Head of caudate nucleus (tissue), 42 donors: ENCODE results near the gene P2RX4.
A peak's percentile ranks its signal among the peaks of the same experiment; 100 is the strongest.
"Not testable (repeated sequence)": the region's sequence is repeated elsewhere in the genome, so short reads cannot be mapped to it uniquely, and the experiment has no call there.

Experiments
- DNase-seq, 42 donors: peaks; one replicate each; pipeline versions ENCODE4 v3.0.0 to v3.0.0-alpha.2; 2020 to 2021; ENCODE audit warnings: mixed read lengths in 7 of 42
- intact Hi-C: fragments of 100-400 bp; cut with DNase I; formaldehyde crosslinking; loops from one replicate; pipeline ENCODE4 v1.15.0; 2022

P2RX4 gene, protein sequence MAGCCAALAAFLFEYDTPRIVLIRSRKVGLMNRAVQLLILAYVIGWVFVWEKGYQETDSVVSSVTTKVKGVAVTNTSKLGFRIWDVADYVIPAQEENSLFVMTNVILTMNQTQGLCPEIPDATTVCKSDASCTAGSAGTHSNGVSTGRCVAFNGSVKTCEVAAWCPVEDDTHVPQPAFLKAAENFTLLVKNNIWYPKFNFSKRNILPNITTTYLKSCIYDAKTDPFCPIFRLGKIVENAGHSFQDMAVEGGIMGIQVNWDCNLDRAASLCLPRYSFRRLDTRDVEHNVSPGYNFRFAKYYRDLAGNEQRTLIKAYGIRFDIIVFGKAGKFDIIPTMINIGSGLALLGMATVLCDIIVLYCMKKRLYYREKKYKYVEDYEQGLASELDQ

DNA sequence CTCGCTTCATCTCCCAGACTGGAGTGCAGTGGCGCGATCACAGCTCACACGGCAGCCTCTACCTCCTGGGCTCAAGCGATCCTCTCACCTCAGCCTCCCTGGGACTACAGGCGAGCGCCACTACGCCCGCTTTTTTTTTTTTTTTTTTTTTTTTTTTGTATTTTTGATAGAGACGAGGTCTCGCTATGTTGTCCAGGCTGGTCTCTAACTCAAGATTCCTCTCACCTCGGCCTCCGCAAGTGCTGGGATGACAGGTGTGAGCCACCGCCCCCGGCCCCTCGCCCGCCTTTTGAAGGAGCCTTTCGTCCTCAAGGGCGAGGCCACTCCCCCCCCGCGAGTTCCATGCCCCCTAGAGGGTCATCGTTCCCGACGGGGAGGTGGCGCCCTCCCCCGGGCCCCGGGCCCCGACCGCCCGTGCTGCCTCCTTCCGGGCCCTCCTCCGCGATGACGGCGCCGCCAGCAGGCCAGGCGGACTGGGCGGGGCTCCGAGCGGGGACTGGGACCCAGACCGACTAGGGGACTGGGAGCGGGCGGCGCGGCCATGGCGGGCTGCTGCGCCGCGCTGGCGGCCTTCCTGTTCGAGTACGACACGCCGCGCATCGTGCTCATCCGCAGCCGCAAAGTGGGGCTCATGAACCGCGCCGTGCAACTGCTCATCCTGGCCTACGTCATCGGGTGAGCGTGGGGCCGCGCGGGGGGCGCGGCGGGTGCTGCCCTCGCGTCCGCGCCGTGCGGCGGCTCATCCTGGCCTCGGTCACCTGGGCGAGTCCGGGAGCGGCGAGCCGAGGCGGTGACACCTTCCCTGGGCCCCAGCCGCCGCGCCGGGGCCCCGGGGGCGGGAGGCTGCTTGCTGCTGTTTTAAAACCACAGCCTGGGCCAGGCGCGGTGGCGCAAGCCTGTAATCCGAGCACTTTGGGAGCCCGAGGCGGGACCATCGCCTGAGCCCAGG, at the start of gene P2RX4:
Gene P2RX4, plus strand, starts transcription at position 506 of the 949 bp plus-strand sequence. Its CDS starts 36 bp downstream, at position 542.
- peak; percentile 75 to 95 (median 87) for DNase-seq
- intact Hi-C loops: loop anchor here (5.0 kb wide), 1 partner anchor 78 kb away; the partner anchor contains the start of gene P2RX7

GRCh38 chr12:121162384-121162783, 47.5 kb upstream of the P2RX4 start:
- no peak for DNase-seq
- intact Hi-C loops: no loop called here

DNA sequence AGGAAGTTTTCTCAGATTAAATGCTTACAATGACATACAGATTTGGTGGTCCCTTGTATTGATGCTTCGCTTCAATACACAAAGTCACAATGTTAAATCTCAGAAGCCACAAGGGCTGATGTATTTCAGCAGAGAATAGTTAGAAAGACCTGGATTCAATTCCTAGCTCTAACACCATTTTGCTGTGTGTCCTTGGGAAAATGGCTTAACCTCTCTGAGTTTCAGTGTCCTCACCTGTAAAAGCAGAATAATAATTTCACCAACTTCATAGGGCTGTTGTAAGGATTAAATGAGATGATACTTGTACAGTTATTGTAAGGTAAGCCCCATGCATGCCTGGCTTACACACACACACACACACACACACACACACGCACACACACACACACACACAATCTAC, 46.9 kb upstream of the P2RX4 start:
- intact Hi-C loops: no loop called here
- no peak for DNase-seq

- intact Hi-C loops, DNase-seq: not testable (repeated sequence)
Observed at GRCh38 chr12:121164839-121165238, 45.1 kb upstream of the P2RX4 start.

DNA sequence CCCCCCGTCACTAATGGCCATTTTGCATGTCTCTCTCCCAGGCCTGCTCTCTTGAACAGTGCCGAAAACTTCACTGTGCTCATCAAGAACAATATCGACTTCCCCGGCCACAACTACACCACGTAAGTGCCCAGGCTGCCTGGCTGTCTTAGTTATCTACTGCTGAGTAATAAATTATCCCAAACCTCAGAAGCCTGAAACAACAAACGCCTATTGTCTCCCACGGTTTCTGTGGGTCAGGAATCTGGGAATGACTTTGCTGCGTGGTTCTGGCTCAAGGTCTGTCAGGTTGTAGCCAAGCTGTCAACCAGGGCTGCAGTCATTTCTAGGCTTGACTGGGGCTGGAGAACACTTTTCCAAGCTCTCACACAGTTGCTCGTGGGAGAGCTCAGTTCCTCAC, 44.6 kb upstream of the P2RX4 start:
- no peak for DNase-seq
- intact Hi-C loops: no loop called here

- intact Hi-C loops: no loop called here
- no peak for DNase-seq
Observed at GRCh38 chr12:121166356-121166755, 43.6 kb upstream of the P2RX4 start.

GRCh38 chr12:121167232-121167820, 42.6 kb upstream of the P2RX4 start:
- DNase-seq: no peak
- intact Hi-C loops: no loop called here

GRCh38 chr12:121167951-121168350, 42.0 kb upstream of the P2RX4 start:
- intact Hi-C loops: no loop called here
- no peak for DNase-seq

- no peak for DNase-seq
- intact Hi-C loops: no loop called here
Observed at GRCh38 chr12:121170151-121170550, 39.8 kb upstream of the P2RX4 start.

DNA sequence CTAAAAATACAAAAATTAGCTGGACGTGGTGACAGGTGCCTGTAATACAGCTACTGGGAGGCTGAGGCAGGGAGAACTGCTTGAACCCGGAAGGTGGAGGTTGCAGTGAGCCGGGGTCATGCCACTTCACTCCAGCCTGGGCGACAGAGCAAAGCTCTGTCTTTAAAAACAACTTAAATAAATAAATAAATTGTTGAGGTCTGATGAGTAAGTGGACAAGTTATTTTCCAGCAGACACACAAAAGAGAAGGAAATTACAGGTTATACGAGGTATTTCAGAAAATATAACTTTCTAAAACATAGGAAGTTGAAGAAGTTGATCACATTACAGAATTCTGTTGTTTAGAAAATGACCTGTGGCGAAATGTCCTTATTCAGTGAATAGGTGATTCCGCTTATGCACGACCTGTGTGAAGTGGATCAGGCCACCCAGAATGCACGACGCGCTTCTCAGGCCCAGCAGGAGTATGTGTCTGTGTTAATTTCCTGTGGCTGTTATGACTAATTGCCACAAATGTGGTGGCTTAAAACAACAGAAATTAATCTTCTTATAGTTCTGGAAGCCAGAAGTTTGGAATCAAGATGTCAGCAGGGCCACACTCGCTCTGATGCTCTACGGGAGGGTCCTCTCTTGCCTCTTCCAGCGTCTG, 39.2 kb upstream of the P2RX4 start:
- intact Hi-C loops: no loop called here
- DNase-seq: no peak

- no peak for DNase-seq
- intact Hi-C loops: no loop called here
Observed at GRCh38 chr12:121172145-121172544, 37.8 kb upstream of the P2RX4 start.

DNA sequence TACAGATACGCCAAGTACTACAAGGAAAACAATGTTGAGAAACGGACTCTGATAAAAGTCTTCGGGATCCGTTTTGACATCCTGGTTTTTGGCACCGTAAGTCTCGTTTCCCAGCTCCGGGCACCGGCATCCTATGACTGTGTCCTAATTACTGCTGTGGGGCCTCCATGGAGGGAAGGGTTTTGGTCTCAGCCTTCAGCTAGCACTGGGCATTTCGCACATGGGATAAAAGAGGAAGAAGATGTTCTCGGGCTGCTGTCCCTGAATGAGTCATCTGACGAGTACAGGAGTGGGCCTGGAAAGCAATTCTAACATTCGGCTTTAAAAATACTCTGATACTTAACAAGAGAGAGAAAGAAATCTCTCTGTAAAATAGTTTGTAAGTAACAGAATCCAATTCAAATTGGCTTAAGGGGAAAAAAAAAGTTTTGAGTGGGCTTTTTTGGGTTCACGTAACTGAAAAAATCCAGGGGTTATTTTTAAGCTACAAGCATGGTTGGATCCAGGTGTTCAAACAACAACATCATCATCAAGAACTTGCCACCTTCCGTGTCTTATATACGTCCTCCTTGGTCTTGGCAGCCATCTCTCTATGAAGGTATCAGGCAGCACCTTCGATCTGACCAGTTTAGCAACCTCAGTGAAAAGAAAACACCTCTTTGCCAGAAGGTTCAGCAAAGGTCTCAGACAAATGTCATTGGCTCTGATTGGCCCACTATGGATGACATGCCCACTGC, 34.4 kb upstream of the P2RX4 start:
- peak in 21 of 42 donors; percentile 8 to 61 (median 21) for DNase-seq
- intact Hi-C loops: no loop called here

GRCh38 chr12:121176826-121177529, 33.0 kb upstream of the P2RX4 start:
- DNase-seq: no peak
- intact Hi-C loops: no loop called here

DNA sequence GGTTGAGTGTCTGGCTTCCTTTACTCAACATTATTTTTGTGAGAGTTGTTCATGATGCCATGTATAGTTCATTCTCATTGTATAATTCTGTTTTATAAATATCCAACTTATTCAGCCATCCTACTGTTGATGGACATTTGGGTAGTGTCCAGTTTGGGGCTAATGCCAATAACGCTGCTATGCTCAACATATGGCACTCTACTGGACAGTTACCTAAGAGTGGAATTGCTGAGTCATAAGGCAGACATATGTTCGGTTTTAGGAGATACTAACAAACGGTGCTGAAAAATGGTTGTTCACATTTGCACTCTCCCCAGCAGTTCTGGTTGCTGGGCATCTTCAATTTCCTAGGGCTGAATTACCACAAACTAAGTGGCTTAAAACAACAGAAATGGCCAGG, 28.7 kb upstream of the P2RX4 start:
- intact Hi-C loops: no loop called here
- no peak for DNase-seq

DNA sequence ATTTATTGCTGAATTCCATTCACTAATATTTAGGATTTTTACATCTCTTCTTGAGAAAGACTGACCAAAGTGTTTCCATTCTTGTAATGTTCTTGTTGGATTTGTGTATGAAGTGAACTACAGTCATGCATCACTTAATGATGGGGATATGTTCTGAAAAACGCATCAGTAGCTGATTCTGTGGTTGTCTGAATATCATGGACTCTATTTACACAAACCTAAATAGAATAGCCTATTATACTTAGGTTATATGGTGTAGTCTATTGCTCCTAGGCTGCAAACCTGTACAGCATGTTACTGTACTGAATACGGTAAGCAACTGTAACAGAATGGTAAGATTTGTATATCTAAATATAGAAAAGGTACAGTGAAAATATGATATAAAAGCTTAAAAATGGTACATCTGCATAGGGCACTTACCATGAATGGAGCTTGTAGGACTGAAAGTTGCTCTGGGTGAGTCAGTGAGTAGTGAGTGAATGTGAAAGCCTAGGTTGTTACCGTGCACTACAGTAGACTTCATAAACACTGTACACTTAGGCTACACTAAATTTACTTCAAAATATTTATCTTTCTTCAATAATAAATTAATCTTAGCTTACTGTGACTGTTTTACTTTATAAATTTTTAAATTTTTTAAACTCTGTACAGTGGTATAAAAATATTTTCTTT, 27.6 kb upstream of the P2RX4 start:
- intact Hi-C loops: no loop called here
- no peak for DNase-seq

GRCh38 chr12:121184425-121184824, 25.5 kb upstream of the P2RX4 start:
- DNase-seq: no peak
- intact Hi-C loops: no loop called here
